Kasumi-1 (cell line): ENCODE data around the gene TEX19.

Source experiments
- DNase-seq, 2 experiments: peaks; one replicate each; lab custom pipeline; 2025; lab: John Stamatoyannopoulos, UW

Gene TEX19

DNA sequence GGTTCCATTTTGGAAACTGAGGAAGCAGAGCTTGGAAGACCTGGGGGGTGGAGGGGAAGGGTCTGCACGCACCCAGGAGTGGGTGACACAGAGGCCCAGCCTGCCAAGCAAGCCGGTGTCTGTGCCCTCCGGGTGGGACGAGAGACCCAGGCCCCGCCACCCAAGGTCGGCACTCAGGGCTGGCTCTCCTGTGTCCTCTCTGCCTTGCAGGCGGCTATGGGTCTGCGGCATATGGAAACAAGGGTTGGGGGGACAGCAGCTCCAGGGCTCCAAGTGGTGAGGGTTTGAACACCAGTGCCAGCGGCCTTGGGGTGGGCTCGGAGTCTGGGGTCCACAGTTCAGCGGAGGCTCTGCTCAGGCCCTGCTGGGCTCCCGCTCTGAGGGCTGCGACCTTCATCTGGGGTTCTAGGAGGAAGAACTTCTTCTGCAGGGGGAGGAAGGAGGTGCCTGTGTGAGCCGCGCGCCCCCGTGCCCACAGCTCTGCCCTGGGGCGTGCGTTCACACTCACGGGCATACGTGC lies 37.0 kb upstream of the TEX19 start:
- no peak for DNase-seq

- DNase-seq = no peak
Observed at GRCh38 chr17:82322526-82323453, 36.3 kb upstream of the TEX19 start.

DNA sequence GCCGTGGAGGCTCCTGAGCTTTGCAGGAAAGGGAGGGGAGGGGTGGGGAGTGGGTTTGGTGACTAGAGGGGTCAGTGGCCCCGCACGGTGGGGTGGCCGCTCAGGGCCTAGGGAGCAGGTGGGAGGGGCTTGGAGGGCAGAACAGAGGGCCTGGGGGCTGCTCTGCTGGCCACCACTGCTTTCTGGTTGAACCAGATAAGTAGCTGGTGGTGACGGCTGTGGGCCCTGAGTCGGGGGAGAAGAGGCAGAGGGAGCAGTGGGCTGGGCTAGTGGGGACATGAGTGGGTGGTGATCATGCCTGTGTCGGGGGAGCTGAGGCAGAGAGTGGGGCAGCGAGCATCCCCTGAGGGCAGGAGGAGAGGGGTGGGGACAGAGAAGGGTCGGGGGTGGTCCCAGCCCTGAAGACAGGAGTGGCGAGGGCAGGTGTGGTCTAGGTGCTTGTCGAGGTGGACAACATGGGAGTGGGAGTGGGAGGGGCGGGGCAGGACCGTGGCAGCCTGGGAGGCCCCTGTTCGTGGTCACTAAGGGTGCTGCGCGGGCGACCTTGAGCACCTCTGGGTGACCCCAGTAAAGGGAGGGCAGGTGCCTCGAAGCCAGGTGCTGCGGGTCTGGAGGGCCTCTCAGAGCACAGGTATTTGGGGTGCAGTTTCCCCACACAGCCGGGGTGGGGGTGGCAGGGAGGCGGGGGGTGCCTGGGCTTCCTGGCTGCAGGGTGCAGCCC lies 35.4 kb upstream of the TEX19 start:
- no peak for DNase-seq

- DNase-seq = no peak
Observed at GRCh38 chr17:82324566-82325285, 34.3 kb upstream of the TEX19 start.

GRCh38 chr17:82325286-82326180 lies 33.5 kb upstream of the TEX19 start:
- DNase-seq = no peak

DNA sequence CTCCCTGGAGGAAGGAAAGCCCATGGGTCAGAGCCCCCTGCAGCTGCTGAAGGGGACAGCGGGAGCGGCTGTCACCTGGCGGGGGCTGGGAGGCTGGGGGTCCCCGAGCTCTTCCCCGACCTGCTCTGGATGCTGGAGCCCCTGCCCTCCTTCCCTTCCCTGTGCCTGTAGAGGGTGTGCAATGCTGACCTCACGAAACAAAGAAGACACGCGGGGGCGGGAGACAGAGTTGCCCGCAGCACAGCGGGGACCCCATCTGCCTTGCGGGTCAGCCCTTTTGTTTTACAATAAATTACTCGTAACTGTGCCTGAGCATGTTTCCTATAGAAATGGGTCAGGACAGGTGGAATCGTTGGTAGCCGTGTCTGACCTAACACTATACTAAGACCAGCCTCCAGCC lies 31.8 kb upstream of the TEX19 start:
- no peak for DNase-seq

DNA sequence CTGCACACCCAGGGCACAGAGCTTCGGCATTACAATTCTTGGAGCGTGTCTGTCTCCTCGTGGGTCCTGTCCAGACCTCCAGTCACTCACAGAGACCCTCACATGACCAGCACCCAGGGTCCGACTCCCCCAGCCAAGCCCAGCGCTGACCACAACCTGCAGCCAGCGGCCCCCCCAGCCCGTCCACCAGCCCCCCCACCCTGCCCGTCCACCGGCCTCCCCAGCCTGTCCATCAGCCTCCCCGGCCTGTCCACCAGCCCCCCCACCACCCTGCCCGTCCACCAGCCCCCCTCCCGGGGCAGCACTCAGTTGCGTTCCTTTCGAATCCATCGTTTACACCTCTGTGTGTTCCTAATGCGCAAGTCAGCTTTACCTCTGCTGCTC lies 31.3 kb upstream of the TEX19 start:
- no peak for DNase-seq

GRCh38 chr17:82328141-82328993 lies 30.7 kb upstream of the TEX19 start:
- no peak for DNase-seq

DNA sequence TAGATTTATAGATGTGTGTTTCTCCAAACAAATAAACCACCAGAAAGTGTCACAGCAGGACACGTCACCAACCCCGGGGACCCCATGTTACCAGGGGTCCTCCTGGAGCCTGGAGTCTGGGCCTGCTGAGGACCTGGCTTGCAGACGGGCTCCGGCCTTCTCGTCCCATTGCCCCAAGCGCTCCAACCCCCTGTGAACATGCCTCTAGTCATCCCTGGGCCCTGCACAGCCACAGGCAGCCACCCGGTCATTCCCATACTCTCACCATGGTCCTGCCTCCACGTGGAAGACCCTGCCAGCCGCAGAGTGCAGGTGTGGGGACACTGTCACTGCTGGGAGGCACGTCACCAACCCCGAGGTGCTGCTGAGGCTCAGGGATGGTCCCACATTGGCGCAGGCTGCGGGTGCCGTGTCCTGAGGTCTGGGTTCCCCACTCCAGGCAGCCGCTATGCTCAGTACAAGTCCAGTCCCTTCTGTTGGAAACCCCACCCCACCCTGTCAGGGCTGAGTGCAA lies 30.0 kb upstream of the TEX19 start:
- DNase-seq = no peak

DNA sequence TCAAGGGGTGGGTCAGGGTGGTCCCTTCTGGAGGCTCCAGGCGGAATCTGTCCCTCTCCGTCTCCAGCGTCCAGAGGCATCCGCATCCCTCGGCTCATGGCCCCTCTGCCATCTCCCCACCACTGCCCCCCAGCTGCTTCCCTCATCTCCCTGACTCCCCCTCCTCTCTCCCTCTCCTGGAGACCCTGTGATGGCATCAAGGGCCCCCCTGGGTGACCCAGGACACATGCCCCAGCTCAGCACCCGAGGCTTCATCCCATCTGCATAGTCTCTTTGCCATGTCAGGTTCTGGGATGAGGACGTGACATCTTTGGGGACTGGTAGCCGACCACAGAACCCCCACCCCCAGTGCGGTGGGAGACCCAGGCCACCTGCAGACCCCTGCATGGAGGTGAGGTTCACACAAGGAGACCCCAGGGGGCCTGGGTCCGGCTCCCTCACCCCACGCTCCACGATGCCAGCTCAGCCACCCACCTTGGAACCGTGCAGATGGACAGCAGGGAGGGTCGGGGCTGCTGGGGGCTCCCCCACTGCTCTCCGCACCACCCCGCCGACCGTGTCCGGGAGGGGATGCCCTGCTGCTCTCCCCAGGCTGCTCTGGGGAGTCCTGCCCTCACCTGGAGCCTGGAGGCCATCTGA lies 29.2 kb upstream of the TEX19 start:
- no peak for DNase-seq

GRCh38 chr17:82330322-82331239 lies 28.5 kb upstream of the TEX19 start:
- DNase-seq = no peak

DNA sequence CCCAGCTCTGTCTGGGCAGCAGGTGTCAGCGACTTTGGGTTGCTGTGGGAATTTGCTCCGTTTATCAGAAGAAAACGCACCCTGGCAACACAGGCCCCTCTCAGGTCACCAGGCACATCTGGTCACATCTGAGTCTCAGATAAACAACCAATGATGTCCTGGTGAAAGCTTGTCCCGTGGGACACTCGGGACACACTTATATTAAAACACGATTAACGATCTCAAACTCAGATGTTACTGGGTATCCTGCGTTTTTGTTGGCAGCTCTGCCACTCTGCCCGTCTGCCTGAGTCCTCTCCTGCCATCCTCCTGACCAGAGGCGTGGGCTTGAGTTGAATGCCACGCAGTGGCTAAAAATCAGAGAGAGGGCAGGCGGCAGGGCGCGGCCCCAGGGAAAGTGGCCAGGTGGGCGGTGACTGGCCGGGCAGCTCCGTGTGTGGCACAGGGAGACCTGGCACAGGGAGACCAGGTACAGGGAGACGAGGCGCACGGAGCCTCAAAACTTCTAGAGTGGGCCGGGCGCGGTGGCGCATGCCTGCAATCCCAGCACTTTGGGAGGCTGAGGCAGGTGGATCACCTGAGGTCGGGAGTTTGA lies 27.6 kb upstream of the TEX19 start:
- DNase-seq = no peak

- no peak for DNase-seq
Observed at GRCh38 chr17:82332669-82333278, 26.3 kb upstream of the TEX19 start.

DNA sequence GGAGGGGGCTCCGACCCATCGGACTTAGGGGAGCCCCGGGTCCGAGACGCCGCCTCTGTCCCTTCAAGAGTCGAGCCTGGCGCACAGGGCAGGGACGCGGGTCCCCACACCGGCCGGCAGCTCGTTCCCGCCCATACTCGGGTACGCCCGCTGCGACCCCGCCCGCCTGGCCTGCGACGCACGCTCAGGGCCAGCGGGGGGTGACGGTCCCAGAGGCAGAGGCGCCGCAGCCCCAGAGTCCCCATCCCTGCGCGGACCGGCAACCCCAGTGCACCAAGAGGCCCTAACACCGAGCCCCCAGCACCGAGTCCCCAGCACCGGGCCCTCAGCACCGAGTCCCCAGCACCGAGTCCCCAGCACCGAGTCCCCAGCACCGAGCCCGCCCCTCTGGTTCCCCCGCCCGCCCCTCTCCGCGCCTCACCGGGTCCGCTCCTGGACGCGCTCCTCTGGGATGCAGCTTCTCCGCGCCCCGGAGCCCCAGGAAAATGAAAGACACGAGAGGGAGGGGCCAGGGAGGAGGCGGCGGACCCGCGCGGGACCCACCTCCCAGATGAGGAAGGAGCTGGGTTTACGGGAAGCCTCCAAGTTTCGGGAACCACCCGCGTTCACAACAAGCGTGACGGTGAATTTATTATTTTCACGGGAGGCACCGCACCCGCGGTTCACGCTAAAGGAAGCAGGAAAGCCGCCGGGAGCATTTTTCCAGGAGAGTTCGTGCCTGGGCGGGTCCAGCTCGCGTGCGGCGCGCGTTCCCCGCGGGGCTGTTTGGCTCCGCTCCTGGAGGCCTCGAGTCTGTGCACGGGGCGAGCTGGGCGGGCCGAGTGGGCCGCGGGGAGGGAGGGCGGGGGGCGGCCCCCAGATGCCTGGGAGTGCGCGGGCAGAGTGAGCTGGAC lies 25.5 kb upstream of the TEX19 start, which contains the start of gene SECTM1:
Gene SECTM1 (minus strand): TSS at position 488 of the 893 bp plus-strand sequence. CDS start 6,526 bp downstream, outside the sequence.
- no peak for DNase-seq

- DNase-seq = no peak
Observed at GRCh38 chr17:82334204-82334621, 24.8 kb upstream of the TEX19 start.

DNA sequence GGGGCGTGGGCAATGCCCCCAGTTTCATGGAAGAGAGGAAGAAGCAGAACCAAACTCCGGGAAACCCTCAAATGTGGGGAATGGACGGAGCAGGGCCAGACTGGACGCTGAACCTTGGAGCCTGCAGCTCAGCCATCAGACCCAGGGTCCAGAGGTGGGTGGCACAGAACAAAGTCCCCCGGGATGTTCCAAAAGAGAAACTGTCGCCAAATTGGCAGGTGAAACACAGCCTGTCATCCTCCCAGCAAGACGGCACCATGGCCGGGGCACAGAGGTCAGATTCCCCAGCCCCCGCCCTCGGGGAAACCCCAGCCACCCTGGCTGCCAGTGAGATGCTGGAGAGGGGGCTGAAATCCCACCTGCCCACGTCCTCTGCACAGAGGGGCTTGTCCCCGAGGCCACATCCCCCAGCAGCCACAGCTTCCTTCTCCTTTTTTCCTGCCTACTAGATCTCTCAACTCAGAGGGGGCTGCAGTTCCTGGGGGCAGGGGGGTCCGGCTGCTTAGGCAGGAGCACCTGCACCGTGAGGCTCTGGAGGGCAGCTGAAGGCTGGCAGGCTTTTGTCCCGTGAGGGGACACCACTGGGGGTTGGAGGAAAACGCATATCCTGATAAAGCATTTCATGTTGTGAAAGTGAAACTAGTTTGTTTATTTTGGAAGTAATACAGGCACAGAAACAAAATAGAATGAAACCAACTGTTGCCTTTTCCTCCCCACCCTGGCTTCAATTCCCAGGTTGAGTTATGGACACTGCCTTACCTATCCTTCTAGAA lies 24.2 kb upstream of the TEX19 start:
- peak; percentile 45 to 56 for DNase-seq
